Progenitor cell of endocrine pancreas (in vitro differentiated cells): Measurements from ENCODE around the gene KLK7. TPM values are rescaled to one million over a fixed set of nuclear protein-coding genes. Genes with fewer than 3 reads are reported as not detected.

Experiments
- DNase-seq: peaks from one replicate; pipeline ENCODE4 v3.0.0; 2021; ENCODE audit warnings: low spot score; ENCODE audit not compliant: unreplicated experiment
- H3K27ac Mint-ChIP-seq: 2 replicates; pipeline ENCODE4 v1.8.0; 2021; ENCODE audit warnings: mild to moderate bottlenecking, moderate library complexity, mixed read lengths
- H3K27me3 Mint-ChIP-seq: 2 replicates; pipeline ENCODE4 v1.8.0; 2021; ENCODE audit warnings: mixed read lengths
- H3K36me3 Mint-ChIP-seq: 2 replicates; pipeline ENCODE4 v1.8.0; 2022; ENCODE audit warnings: mixed read lengths; ENCODE audit not compliant: insufficient read depth
- H3K4me1 Mint-ChIP-seq: 2 replicates; pipeline ENCODE4 v1.8.0; 2021; ENCODE audit warnings: low read depth, mixed read lengths
- H3K4me3 Mint-ChIP-seq: 2 replicates; pipeline ENCODE4 v1.8.0; 2021; ENCODE audit warnings: low read depth, mild to moderate bottlenecking, moderate library complexity, mixed read lengths
- H3K9me3 Mint-ChIP-seq: 2 replicates; pipeline ENCODE4 v1.8.0; 2021; ENCODE audit warnings: low read depth, mixed read lengths
- total RNA-seq: library from RNA; stranded (reverse); gene quantifications from 2 replicates; pipeline ENCODE4 v1.2.1, GENCODE V29; 2021
- TF ChIP-seq, protein P1 (sequence below): fragments of 200-600 bp; sonication (generic); IDR thresholded peaks from one replicate; pipeline ENCODE4 v1.5.0; 2021; ENCODE audit warnings: antibody characterized with exemption, mild to moderate bottlenecking; ENCODE audit not compliant: unreplicated experiment

The KLK7 gene
- total RNA-seq, 1 donor from 2014 or later, result not detected

DNA sequence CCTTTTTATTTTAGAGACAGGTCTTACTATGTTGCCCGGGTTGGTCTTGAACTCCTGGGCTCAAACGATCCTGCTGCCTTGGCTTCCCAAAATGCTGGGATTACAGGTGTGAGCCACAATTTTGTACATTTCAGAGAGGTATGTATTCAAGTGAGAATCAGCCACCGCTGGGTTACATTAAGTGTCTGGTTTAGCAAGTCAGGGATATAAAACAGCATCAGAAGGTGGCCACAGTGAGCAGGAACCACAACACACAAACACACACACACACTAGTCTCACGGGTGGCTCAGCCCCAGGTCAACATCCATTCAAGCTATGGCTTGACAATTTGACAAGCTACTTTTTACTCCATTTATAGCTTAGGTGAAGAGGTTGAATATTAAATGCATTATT, 51.0 kb downstream of the KLK7 start:
- TF ChIP-seq, protein P1, sequence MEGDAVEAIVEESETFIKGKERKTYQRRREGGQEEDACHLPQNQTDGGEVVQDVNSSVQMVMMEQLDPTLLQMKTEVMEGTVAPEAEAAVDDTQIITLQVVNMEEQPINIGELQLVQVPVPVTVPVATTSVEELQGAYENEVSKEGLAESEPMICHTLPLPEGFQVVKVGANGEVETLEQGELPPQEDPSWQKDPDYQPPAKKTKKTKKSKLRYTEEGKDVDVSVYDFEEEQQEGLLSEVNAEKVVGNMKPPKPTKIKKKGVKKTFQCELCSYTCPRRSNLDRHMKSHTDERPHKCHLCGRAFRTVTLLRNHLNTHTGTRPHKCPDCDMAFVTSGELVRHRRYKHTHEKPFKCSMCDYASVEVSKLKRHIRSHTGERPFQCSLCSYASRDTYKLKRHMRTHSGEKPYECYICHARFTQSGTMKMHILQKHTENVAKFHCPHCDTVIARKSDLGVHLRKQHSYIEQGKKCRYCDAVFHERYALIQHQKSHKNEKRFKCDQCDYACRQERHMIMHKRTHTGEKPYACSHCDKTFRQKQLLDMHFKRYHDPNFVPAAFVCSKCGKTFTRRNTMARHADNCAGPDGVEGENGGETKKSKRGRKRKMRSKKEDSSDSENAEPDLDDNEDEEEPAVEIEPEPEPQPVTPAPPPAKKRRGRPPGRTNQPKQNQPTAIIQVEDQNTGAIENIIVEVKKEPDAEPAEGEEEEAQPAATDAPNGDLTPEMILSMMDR, result no peak
- H3K27ac Mint-ChIP-seq, result no peak overlapping the region
- H3K9me3 Mint-ChIP-seq, result no peaks in the 10 kb centered on the region
- peaks cover 51% of the 10 kb centered on the region for H3K27me3 Mint-ChIP-seq
- H3K36me3 Mint-ChIP-seq, result no peaks in the 10 kb centered on the region
- no peak overlapping the region for H3K4me3 Mint-ChIP-seq
- no peak for DNase-seq
- H3K4me1 Mint-ChIP-seq, result no peaks in the 10 kb centered on the region

DNA sequence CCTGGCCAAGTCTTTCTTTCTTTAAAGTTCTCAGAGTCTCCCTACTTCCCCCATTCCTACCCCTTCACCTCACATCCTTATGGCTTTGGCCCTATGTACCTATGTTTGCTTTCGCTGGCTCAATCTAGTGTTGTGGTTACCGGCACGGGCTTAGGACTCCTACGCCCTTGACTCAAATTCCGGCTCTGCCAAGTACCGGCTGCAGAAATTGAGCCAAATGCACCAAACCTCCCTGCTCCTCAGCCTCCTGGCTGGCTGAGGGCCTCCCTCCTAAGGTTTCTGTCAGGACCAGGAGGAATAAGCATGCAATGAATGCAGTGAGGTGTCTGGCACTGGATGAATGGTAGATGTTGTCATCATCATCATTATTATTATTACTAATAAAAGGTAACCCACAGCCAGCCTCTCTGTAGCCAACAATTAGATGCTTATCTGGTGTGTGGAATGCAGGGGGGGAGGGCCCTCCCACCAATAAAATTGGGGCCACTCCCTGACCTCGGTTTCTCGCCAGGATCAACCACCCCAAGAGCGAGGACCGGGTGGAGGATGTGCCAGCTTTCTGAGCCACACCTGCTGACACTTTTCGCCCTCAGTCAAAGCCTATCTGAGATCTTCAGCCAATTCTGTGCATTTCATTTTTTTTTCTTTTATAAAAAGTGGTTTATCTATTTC, 51.6 kb downstream of the KLK7 start:
- DNase-seq, result no peak
- Mint-ChIP-seq H3K27ac (no peak overlapping the region), H3K4me3 (no peak overlapping the region), H3K27me3 (peaks cover 52% of the 10 kb centered on the region), H3K36me3 (no peaks in the 10 kb centered on the region), H3K9me3 (no peaks in the 10 kb centered on the region), H3K4me1 (no peaks in the 10 kb centered on the region)
- TF ChIP-seq, protein P1, result no peak

- H3K27me3 Mint-ChIP-seq, result peaks cover 51% of the 10 kb centered on the region
- no peak overlapping the region for H3K27ac Mint-ChIP-seq
- no peak overlapping the region for H3K4me3 Mint-ChIP-seq
- H3K9me3 Mint-ChIP-seq, result no peaks in the 10 kb centered on the region
- H3K36me3 Mint-ChIP-seq, result no peaks in the 10 kb centered on the region
- H3K4me1 Mint-ChIP-seq, result no peaks in the 10 kb centered on the region
- no peak for DNase-seq
- TF ChIP-seq, protein P1, result no peak
These were observed 52.7 kb downstream of the KLK7 start for GRCh38 chr19:50931023-50931422.

- Mint-ChIP-seq H3K36me3 (no peaks in the 10 kb centered on the region), H3K27ac (no peak overlapping the region), H3K4me1 (no peaks in the 10 kb centered on the region), H3K9me3 (no peaks in the 10 kb centered on the region), H3K27me3 (peaks cover 61% of the 10 kb centered on the region), H3K4me3 (no peak overlapping the region)
- DNase-seq, result no peak
- TF ChIP-seq, protein P1, result no peak
These were observed 54.9 kb downstream of the KLK7 start for GRCh38 chr19:50928831-50929230.

Other genes starting within 250 kb of the KLK7 start
- gene GPR32, start 213.5 kb downstream of the KLK7 start, total RNA-seq, result not detected in 2 replicates
- gene ACP4, start 193.5 kb downstream of the KLK7 start, total RNA-seq, result not detected in 2 replicates
- not detected in 2 replicates for gene KLK1, start 160.1 kb downstream of the KLK7 start, total RNA-seq
- gene KLK15, start 150.3 kb downstream of the KLK7 start, total RNA-seq, result not detected in 2 replicates
- not detected in 2 replicates for gene KLK3, start 129.0 kb downstream of the KLK7 start, total RNA-seq
- not detected in 2 replicates for gene KLK2, start 110.5 kb downstream of the KLK7 start, total RNA-seq
- gene KLK4, start 72.5 kb downstream of the KLK7 start, total RNA-seq, result not detected in 2 replicates
- gene KLK5, start 30.9 kb downstream of the KLK7 start, total RNA-seq, result not detected in 2 replicates
- gene KLK6, start 14.3 kb downstream of the KLK7 start, total RNA-seq, result 0.62 and 1.2 TPM in 2 replicates
- gene KLK8, start 17.7 kb upstream of the KLK7 start, total RNA-seq, result not detected in 2 replicates
- not detected in 2 replicates for gene KLK10, start 35.8 kb upstream of the KLK7 start, total RNA-seq
- not detected in 2 replicates for gene KLK11, start 42.7 kb upstream of the KLK7 start, total RNA-seq
- 0.44 and 1.0 TPM in 2 replicates for gene KLK12, start 51.1 kb upstream of the KLK7 start, total RNA-seq
- gene KLK13, start 81.2 kb upstream of the KLK7 start, total RNA-seq, result 1.1 and 1.6 TPM in 2 replicates
- 0.62 and 0.89 TPM in 2 replicates for gene KLK14, start 99.0 kb upstream of the KLK7 start, total RNA-seq
- 7.4 and 7.8 TPM in 2 replicates for gene CTU1, start 124.5 kb upstream of the KLK7 start, total RNA-seq
- gene SIGLEC9, start 141.0 kb upstream of the KLK7 start, total RNA-seq, result not detected in 2 replicates
- not detected in 2 replicates for gene SIGLEC7, start 158.4 kb upstream of the KLK7 start, total RNA-seq
- gene CD33, start 241.2 kb upstream of the KLK7 start, total RNA-seq, result not detected in 2 replicates